Adipocyte (in vitro differentiated cells): Measurements from ENCODE around the gene DHX36.

Experiments used
- DNase-seq: peaks from one replicate; pipeline ENCODE4 v3.0.0-alpha.2; 2015; ENCODE audit warnings: low read depth
- H3K27me3 ChIP-seq: replicated peaks from 2 replicates; pipeline ENCODE4 v1.7.0; 2013; ENCODE audit warnings: mild to moderate bottlenecking, low read length, moderate library complexity; ENCODE audit not compliant: control insufficient read depth, insufficient read depth
- H3K36me3 ChIP-seq: 2 replicates; pipeline ENCODE4 v1.7.0; 2013; ENCODE audit warnings: low read length, mild to moderate bottlenecking, moderate library complexity; ENCODE audit not compliant: control insufficient read depth, insufficient read depth, severe bottlenecking
- H3K4me1 ChIP-seq: 2 replicates; pipeline ENCODE4 v1.7.0; 2013; ENCODE audit warnings: mild to moderate bottlenecking, low read length, moderate library complexity; ENCODE audit not compliant: control insufficient read depth, insufficient read depth
- H3K4me3 ChIP-seq: 2 replicates; pipeline ENCODE4 v1.7.0; 2013; ENCODE audit warnings: mild to moderate bottlenecking, low read length, moderate library complexity
- H3K9ac ChIP-seq: 2 replicates; pipeline ENCODE4 v1.7.0; 2013; ENCODE audit warnings: mild to moderate bottlenecking, low read length, moderate library complexity
- H3K9me3 ChIP-seq: 2 replicates; pipeline ENCODE4 v1.7.0; 2013; ENCODE audit warnings: mild to moderate bottlenecking, low read length, moderate library complexity; ENCODE audit not compliant: control insufficient read depth

DHX36 gene

GRCh38 chr3:154323891-154324738 is at the start of gene DHX36:
Gene DHX36 (minus strand): TSS chr3:154324487. CDS start chr3:154324416, 71 bp downstream.
- H3K36me3 ChIP-seq, result no peaks in the 10 kb centered on the region
- peak within 1 kb of the TSS; percentile 90 for H3K9ac ChIP-seq
- H3K4me3 ChIP-seq, result peak within 1 kb of the TSS; percentile 89
- H3K27me3 ChIP-seq, result no peaks in the 10 kb centered on the region
- peak; percentile 98 for DNase-seq
- H3K4me1 ChIP-seq, result peaks cover 20% of the 10 kb centered on the region
- H3K9me3 ChIP-seq, result no peaks in the 10 kb centered on the region

- Histone ChIP-seq H3K36me3 (no peaks in the 10 kb centered on the region), H3K9ac (no peak overlapping the region), H3K4me3 (no peak overlapping the region), H3K9me3 (no peaks in the 10 kb centered on the region), H3K4me1 (no peaks in the 10 kb centered on the region), H3K27me3 (no peaks in the 10 kb centered on the region)
- no peak for DNase-seq
These were observed 42.9 kb upstream of the DHX36 start for GRCh38 chr3:154367221-154367620.

- no peak for DNase-seq
These were observed 40.6 kb upstream of the DHX36 start for GRCh38 chr3:154364849-154365248.

GRCh38 chr3:154361099-154361498 is 36.8 kb upstream of the DHX36 start:
- Histone ChIP-seq H3K9me3 (no peaks in the 10 kb centered on the region), H3K4me1 (no peaks in the 10 kb centered on the region), H3K27me3 (no peaks in the 10 kb centered on the region), H3K9ac (no peak overlapping the region), H3K4me3 (no peak overlapping the region), H3K36me3 (no peaks in the 10 kb centered on the region)
- no peak for DNase-seq

More at GRCh38 chr3:154364849-154365248, 40.6 kb upstream of the DHX36 start:
- Histone ChIP-seq H3K4me3 (no peak overlapping the region), H3K27me3 (no peaks in the 10 kb centered on the region), H3K4me1 (no peaks in the 10 kb centered on the region), H3K9me3 (no peaks in the 10 kb centered on the region), H3K9ac (no peak overlapping the region), H3K36me3 (no peaks in the 10 kb centered on the region)

GRCh38 chr3:154356009-154356408 is 31.7 kb upstream of the DHX36 start:
- no peaks in the 10 kb centered on the region for H3K9me3 ChIP-seq
- no peak overlapping the region for H3K4me3 ChIP-seq
- no peaks in the 10 kb centered on the region for H3K4me1 ChIP-seq
- H3K27me3 ChIP-seq, result no peaks in the 10 kb centered on the region
- no peak for DNase-seq
- H3K36me3 ChIP-seq, result no peaks in the 10 kb centered on the region
- H3K9ac ChIP-seq, result no peak overlapping the region

- no peak for DNase-seq
These were observed 24.9 kb upstream of the DHX36 start for GRCh38 chr3:154349223-154349622.

GRCh38 chr3:154345422-154346122 is 21.3 kb upstream of the DHX36 start:
- Histone ChIP-seq H3K4me1 (no peaks in the 10 kb centered on the region), H3K36me3 (no peaks in the 10 kb centered on the region)

More at GRCh38 chr3:154349223-154349622, 24.9 kb upstream of the DHX36 start:
- H3K36me3 ChIP-seq, result no peaks in the 10 kb centered on the region
- H3K9me3 ChIP-seq, result no peaks in the 10 kb centered on the region
- H3K4me1 ChIP-seq, result no peaks in the 10 kb centered on the region
- H3K9ac ChIP-seq, result no peak overlapping the region
- no peaks in the 10 kb centered on the region for H3K27me3 ChIP-seq
- H3K4me3 ChIP-seq, result no peak overlapping the region

GRCh38 chr3:154338570-154338969 is 14.3 kb upstream of the DHX36 start:
- Histone ChIP-seq H3K9ac (no peak overlapping the region), H3K4me1 (peaks cover 5% of the 10 kb centered on the region), H3K36me3 (no peaks in the 10 kb centered on the region), H3K27me3 (no peaks in the 10 kb centered on the region), H3K4me3 (no peak overlapping the region), H3K9me3 (no peaks in the 10 kb centered on the region)
- no peak for DNase-seq

More at GRCh38 chr3:154345422-154346122, 21.3 kb upstream of the DHX36 start:
- no peak for DNase-seq
- H3K9ac ChIP-seq, result no peak overlapping the region
- H3K9me3 ChIP-seq, result no peaks in the 10 kb centered on the region
- H3K4me3 ChIP-seq, result no peak overlapping the region
- H3K27me3 ChIP-seq, result no peaks in the 10 kb centered on the region

- H3K4me1 ChIP-seq, result peaks cover 5% of the 10 kb centered on the region
- no peak overlapping the region for H3K4me3 ChIP-seq
- DNase-seq, result no peak
- H3K9me3 ChIP-seq, result no peaks in the 10 kb centered on the region
- H3K9ac ChIP-seq, result no peak overlapping the region
- H3K27me3 ChIP-seq, result no peaks in the 10 kb centered on the region
- H3K36me3 ChIP-seq, result no peaks in the 10 kb centered on the region
These were observed 13.7 kb upstream of the DHX36 start for GRCh38 chr3:154338008-154338407.

GRCh38 chr3:154334973-154335420 is 10.7 kb upstream of the DHX36 start:
- Histone ChIP-seq H3K4me3 (no peak overlapping the region), H3K27me3 (no peaks in the 10 kb centered on the region), H3K4me1 (peaks cover 5% of the 10 kb centered on the region), H3K36me3 (no peaks in the 10 kb centered on the region), H3K9ac (no peak overlapping the region), H3K9me3 (no peaks in the 10 kb centered on the region)
- peak; percentile 78 for DNase-seq

GRCh38 chr3:154327871-154328270 is 3.6 kb upstream of the DHX36 start:
- no peak for DNase-seq
- Histone ChIP-seq H3K4me1 (peaks cover 8% of the 10 kb centered on the region), H3K4me3 (no peak overlapping the region), H3K9ac (no peak overlapping the region), H3K27me3 (no peaks in the 10 kb centered on the region), H3K9me3 (no peaks in the 10 kb centered on the region), H3K36me3 (no peaks in the 10 kb centered on the region)
